Mucosa of stomach (tissue), 1 donor: Measurements from ENCODE around the gene ADGB.
"Not testable (repeated sequence)": the region's sequence is repeated elsewhere in the genome, so short reads cannot be mapped to it uniquely, and the experiment has no call there.

Source experiments
- H3K27me3 ChIP-seq: one replicate; pipeline ENCODE4 v1.7.0; 2013; ENCODE audit warnings: mild to moderate bottlenecking, low read length; ENCODE audit not compliant: control insufficient read depth, insufficient read depth
- H3K36me3 ChIP-seq: one replicate; pipeline ENCODE4 v1.7.0; 2013; ENCODE audit warnings: low read length; ENCODE audit not compliant: control insufficient read depth, insufficient read depth
- H3K4me1 ChIP-seq: one replicate; pipeline ENCODE4 v1.7.0; 2013; ENCODE audit warnings: mild to moderate bottlenecking, low read length; ENCODE audit not compliant: control insufficient read depth, insufficient read depth
- H3K4me3 ChIP-seq: one replicate; pipeline ENCODE4 v1.7.0; 2013; ENCODE audit warnings: low read length
- H3K9ac ChIP-seq: one replicate; pipeline ENCODE4 v1.7.0; 2013; ENCODE audit warnings: mild to moderate bottlenecking, low read length, moderate library complexity
- H3K9me3 ChIP-seq: one replicate; pipeline ENCODE4 v1.7.0; 2013; ENCODE audit warnings: mild to moderate bottlenecking, low read length, moderate library complexity; ENCODE audit not compliant: control insufficient read depth
- donor health status: Pancreatic carcinoma.

The ADGB gene

GRCh38 chr6:146775220-146775619 is 176.4 kb downstream of the ADGB start:
- Histone ChIP-seq H3K4me1 (no peaks in the 10 kb centered on the region), H3K4me3 (no peak overlapping the region), H3K27me3 (no peaks in the 10 kb centered on the region), H3K9me3 (no peaks in the 10 kb centered on the region), H3K36me3 (no peaks in the 10 kb centered on the region), H3K9ac (no peak overlapping the region)

DNA sequence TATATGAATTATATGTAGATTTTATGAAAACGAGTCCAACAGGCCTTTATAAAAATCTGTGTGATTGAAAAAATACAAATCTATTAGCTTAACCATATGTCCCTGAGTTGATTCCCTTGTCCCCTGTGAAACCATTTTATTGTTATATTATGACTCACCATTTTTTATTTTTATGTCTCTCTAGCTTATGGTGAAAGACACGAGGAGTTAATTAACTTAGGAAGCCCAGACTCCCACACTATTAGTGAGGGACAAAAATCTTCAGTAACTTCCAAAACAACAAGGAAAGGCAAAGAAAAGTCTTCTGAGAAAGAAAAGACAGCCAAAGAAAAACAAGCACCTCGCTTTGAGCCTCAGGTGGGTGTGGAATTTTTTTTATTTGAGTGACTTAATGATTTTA is 183.1 kb downstream of the ADGB start:
- Histone ChIP-seq H3K9ac (no peak overlapping the region), H3K36me3 (no peaks in the 10 kb centered on the region), H3K4me1 (no peaks in the 10 kb centered on the region), H3K27me3 (no peaks in the 10 kb centered on the region), H3K4me3 (no peak overlapping the region), H3K9me3 (no peaks in the 10 kb centered on the region)

GRCh38 chr6:146785001-146785585 is 186.3 kb downstream of the ADGB start:
- Histone ChIP-seq H3K9me3 (no peaks in the 10 kb centered on the region), H3K9ac (no peak overlapping the region), H3K4me1 (no peaks in the 10 kb centered on the region), H3K36me3 (no peaks in the 10 kb centered on the region), H3K4me3 (no peak overlapping the region), H3K27me3 (no peaks in the 10 kb centered on the region)

GRCh38 chr6:146787876-146788508 is 189.2 kb downstream of the ADGB start:
- H3K36me3 ChIP-seq: no peaks in the 10 kb centered on the region

GRCh38 chr6:146790561-146791091 is 191.9 kb downstream of the ADGB start:
- H3K27me3 ChIP-seq: no peaks in the 10 kb centered on the region
- H3K36me3 ChIP-seq: no peaks in the 10 kb centered on the region

More at GRCh38 chr6:146787876-146788508, 189.2 kb downstream of the ADGB start:
- no peak overlapping the region for H3K9ac ChIP-seq
- no peaks in the 10 kb centered on the region for H3K9me3 ChIP-seq
- no peaks in the 10 kb centered on the region for H3K27me3 ChIP-seq
- no peaks in the 10 kb centered on the region for H3K4me1 ChIP-seq
- H3K4me3 ChIP-seq: no peak overlapping the region

DNA sequence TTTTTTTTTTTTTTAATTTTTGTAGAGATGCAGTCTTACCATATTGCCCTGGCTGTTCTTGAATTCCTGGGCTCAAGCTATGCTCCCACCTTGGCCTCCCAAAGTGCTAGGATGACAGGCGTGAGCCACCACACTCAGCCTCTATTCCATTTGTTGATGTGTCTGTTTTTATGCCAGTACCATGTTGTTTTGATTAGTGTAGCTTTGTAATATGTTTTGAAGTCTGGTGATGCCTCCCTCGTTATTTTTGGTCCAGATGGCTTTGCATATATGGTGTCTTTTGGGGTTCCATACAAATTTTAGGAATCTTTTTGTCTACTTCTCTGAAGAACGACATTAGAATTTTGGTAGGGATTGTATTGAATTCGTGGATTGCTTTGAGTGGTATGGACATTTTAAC is 193.2 kb downstream of the ADGB start:
- Histone ChIP-seq H3K4me1 (no peaks in the 10 kb centered on the region), H3K36me3 (no peaks in the 10 kb centered on the region), H3K9ac (no peak overlapping the region), H3K9me3 (no peaks in the 10 kb centered on the region), H3K27me3 (no peaks in the 10 kb centered on the region), H3K4me3 (no peak overlapping the region)

More at GRCh38 chr6:146790561-146791091, 191.9 kb downstream of the ADGB start:
- no peak overlapping the region for H3K4me3 ChIP-seq
- H3K9me3 ChIP-seq: no peaks in the 10 kb centered on the region
- no peak overlapping the region for H3K9ac ChIP-seq
- H3K4me1 ChIP-seq: no peaks in the 10 kb centered on the region

- not testable (repeated sequence) for H3K4me1 ChIP-seq, H3K9ac ChIP-seq, H3K36me3 ChIP-seq, H3K27me3 ChIP-seq, H3K4me3 ChIP-seq, H3K9me3 ChIP-seq
Observed at GRCh38 chr6:146793218-146793617, 194.4 kb downstream of the ADGB start.

DNA sequence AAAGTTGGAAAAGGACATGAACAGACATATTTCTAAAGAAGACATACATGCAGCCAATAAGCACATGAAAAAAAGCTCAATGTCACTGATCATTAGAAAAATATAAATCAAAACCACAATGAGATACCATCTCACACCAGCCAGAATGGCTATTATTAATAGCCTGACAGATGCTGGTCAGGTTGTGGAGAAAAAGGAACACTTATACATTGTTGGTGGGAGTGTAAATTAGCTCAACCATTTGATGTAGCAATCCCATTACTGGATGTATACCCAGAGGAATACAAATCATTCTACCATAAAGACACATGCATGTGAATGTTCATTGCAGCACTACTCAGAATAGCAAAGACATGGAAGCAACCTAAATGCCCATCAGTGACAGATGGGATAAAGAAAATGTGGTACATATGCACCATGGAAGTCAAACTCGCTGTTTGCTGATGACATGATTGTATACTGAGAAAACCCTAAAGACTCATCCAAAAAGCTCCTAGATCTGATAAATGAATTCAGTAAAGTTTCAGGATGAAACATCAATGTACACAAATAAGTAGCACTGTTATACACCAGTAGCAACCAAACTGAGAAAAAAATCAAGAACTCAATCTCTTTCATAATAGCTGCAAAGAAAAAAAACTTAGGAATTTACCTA is 196.8 kb downstream of the ADGB start:
- no peaks in the 10 kb centered on the region for H3K9me3 ChIP-seq
- no peaks in the 10 kb centered on the region for H3K27me3 ChIP-seq
- no peaks in the 10 kb centered on the region for H3K4me1 ChIP-seq
- no peak overlapping the region for H3K9ac ChIP-seq
- no peaks in the 10 kb centered on the region for H3K36me3 ChIP-seq
- no peak overlapping the region for H3K4me3 ChIP-seq

DNA sequence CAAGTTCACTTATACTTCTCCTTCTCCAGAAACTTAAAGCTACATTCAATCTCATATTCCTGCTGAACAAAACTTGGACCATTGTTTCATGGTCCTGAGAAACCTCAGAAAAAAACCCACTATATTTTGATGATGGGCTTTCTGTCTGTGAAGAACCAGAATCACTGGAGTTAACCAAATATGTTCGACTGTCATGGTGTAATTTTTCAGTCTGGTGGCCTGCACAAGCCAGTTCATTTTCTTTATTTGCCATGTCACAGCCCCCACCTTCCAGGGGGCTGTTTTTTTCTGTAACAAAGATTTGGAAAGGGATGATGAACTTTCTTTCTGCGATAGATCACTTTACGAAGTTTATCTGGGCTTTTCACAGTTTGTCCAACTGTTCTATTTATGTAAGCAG is 204.4 kb downstream of the ADGB start:
- H3K9ac ChIP-seq, H3K4me3 ChIP-seq: not testable (repeated sequence)

DNA sequence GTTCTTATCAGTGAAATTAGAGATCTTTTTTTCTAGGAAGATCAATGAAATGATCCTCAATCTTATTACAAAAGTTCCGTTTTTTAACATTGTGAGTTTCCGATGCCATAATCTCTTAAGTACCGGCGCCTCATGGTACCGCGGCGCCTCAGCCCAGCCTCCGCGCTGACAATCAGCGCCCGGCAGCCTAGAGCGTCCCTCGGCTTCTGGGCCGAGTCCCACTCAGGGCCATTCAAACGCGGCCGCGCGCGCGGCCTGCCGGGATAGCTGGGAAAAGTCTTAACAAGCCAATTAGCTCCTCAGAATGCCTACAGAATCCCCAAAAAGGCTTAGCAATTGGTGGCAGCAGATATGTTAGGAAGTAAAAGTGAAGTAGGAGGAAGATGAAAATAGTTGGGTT is 204.8 kb downstream of the ADGB start:
- H3K9ac ChIP-seq: no peak overlapping the region
- no peaks in the 10 kb centered on the region for H3K4me1 ChIP-seq
- no peaks in the 10 kb centered on the region for H3K36me3 ChIP-seq
- H3K4me3 ChIP-seq: no peak overlapping the region
- H3K9me3 ChIP-seq: no peaks in the 10 kb centered on the region
- peaks cover 8% of the 10 kb centered on the region for H3K27me3 ChIP-seq

More for the DNA sequence above, 204.4 kb downstream of the ADGB start:
- H3K27me3 ChIP-seq, H3K9me3 ChIP-seq, H3K4me1 ChIP-seq, H3K36me3 ChIP-seq: not testable (repeated sequence)

DNA sequence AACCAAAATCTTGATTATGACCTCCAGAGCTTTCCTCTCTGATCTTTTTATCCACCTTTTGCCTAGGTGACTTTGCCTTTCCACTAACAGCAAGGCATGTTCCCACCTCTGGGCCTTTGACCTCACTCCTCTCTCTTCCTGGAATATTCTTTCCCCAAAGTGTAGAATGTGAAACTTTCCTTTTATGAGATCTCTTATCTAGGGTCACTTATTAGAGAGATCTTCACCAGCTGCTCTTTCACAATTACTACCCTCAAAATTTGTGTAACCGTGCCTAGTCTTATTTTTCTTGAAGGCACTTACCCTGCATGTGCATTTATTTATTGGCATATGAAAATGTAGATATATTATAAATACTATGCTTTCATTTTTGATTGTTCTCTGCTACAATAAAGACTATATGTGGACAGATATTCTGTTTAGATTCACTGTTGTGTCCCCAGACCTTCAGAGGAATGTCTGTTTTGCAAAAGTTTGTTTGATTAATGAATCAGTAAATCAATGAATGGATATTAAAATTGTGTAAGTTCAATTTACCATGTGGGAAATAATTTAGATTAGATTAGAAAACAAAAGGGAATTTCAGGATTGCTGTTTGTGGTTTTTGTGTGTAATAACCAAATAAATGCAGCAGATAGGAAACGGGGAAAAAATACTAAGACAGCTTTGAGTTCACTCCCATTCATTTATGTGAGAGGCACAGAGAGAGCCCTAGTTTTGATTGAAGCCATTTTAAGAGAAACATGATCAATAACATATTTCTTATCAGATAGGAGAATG is 207.0 kb downstream of the ADGB start:
- Histone ChIP-seq H3K9me3 (no peaks in the 10 kb centered on the region), H3K9ac (no peak overlapping the region), H3K27me3 (peaks cover 8% of the 10 kb centered on the region), H3K36me3 (no peaks in the 10 kb centered on the region), H3K4me1 (no peaks in the 10 kb centered on the region), H3K4me3 (no peak overlapping the region)

- not testable (repeated sequence) for H3K9me3 ChIP-seq, H3K36me3 ChIP-seq, H3K4me3 ChIP-seq, H3K4me1 ChIP-seq, H3K27me3 ChIP-seq, H3K9ac ChIP-seq
Observed at GRCh38 chr6:146809014-146809413, 210.2 kb downstream of the ADGB start.
